VCaP (cell line): ENCODE results near the gene KIAA0930.

Source experiments
- H3K27ac ChIP-seq: fragments of 450-650 bp; 2 replicates; pipeline ENCODE4 v1.5.1; 2017
- CTCF ChIP-seq: fragments of 450-650 bp; conservative IDR thresholded peaks from 2 replicates; pipeline ENCODE4 v1.5.1; 2017; ENCODE audit warnings: mild to moderate bottlenecking, moderate library complexity

KIAA0930 gene

DNA sequence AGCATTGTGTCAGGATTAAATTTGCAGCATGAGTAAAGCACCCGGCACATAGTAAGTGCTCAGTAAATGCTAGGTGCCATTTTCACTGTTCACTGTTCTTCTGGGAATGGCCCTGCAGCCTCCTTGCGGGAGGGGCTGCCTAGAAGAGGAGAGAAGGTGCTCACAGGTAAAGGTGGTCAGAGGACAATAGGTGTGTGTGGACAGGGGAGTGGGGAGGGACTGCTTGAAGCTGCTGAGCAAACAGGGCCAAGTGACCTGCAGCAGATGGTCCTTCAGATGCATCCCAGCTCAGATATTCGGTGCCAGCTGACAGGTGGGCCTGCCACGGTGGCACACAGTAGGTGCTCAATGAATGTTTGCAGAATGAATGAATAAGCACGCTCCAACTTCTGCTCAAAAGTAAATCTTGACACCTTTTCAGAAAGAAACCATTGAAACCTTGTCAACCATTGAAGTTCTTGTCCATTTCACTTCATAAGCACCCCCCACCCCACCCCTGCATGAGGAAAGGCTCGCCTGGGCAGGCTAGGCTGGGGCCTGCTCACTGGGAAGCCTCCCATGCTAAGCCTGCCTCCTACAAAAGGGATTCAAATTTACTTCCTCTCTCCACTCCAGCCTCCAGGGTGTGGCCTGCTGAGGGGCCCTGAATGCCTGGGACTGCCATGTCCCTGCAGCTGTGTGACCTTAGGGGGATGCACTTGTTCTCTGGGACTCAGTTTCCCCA, 1.6 kb downstream of the KIAA0930 start:
- no peak overlapping the region for H3K27ac ChIP-seq
- TF ChIP-seq CTCF, result no peak

- H3K27ac ChIP-seq, result no peak overlapping the region
- TF ChIP-seq CTCF, result no peak
These were observed 2.4 kb downstream of the KIAA0930 start for GRCh38 chr22:45238076-45238956.

GRCh38 chr22:45237065-45237990, 3.4 kb downstream of the KIAA0930 start:
- H3K27ac ChIP-seq, result no peak overlapping the region
- TF ChIP-seq CTCF, result no peak

GRCh38 chr22:45235851-45236342, 4.8 kb downstream of the KIAA0930 start:
- no peak for TF ChIP-seq CTCF
- H3K27ac ChIP-seq, result no peak overlapping the region

GRCh38 chr22:45235101-45235777, 5.5 kb downstream of the KIAA0930 start:
- TF ChIP-seq CTCF, result no peak

DNA sequence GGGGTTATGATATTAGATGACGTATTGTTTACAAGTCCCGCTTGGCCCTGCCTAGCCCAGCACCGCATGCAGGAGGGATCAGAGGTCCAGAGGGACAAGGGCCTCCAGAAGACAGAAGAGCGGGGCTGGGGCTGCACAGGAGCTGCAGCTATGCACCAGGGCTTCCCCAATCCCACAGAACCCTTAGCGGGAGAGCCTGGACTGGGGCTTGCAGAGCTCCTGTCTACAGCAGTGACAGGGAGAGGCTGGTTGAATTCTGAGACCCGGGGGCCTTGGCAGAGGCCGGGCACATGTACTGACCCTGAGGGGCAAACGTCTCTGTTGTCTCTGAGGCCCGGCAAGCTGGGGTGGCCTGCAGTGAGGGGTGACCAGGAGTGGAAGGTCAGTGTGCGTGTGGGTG, 6.9 kb downstream of the KIAA0930 start:
- no peak overlapping the region for H3K27ac ChIP-seq

More at GRCh38 chr22:45235101-45235777, 5.5 kb downstream of the KIAA0930 start:
- H3K27ac ChIP-seq, result no peak overlapping the region

More for the DNA sequence above, 6.9 kb downstream of the KIAA0930 start:
- TF ChIP-seq CTCF, result no peak
